ENCODE results near the gene LGALS3BP. TPM values are rescaled to one million over a fixed set of nuclear protein-coding genes. Genes with fewer than 3 reads are reported as not detected.
A peak's percentile ranks its signal among the peaks of the same experiment; 100 is the strongest.

LGALS3BP gene
- total RNA-seq, 1 donor from 2014 or later: 24.3 TPM

DNA sequence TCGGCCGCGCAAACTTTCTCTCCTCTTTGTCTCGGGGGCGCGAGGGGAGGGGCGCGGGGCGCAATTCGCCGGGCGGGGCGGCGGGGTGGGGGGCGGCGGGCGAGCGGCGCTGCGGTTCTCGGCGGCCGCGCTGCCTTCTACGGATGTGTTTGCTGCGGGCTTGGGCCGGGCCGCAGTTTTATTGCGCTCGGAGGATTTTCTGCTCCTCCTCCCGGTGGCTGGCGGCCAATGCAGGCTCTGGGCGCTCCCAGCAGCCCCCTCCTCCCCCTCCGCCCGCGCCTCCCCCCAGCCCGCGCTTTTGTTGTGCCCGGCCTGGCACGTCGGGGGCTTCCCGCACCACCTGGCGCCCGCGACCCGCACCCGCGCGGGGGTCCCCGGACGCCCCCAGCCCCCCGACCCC is 54.5 kb downstream of the LGALS3BP start, which contains the start of gene TIMP2:
TSS of gene TIMP2 (minus strand) at position 154 of the 400 bp plus-strand sequence. CDS start 299 bp downstream, outside the sequence.
- Mint-ChIP-seq H3K27me3 (ENCODE audit: low read depth) (no peaks in the 10 kb centered on the region), H3K9me3 (no peaks in the 10 kb centered on the region), H3K36me3 (ENCODE audit: low read depth) (no peaks in the 10 kb centered on the region), H3K4me3 (peak within 1 kb of the TSS; percentile 85), H3K27ac (ENCODE audit: unreplicated experiment) (no peak within 1 kb of the TSS), H3K4me1 (peaks cover 43% of the 10 kb centered on the region)
- TF ChIP-seq, protein P1, sequence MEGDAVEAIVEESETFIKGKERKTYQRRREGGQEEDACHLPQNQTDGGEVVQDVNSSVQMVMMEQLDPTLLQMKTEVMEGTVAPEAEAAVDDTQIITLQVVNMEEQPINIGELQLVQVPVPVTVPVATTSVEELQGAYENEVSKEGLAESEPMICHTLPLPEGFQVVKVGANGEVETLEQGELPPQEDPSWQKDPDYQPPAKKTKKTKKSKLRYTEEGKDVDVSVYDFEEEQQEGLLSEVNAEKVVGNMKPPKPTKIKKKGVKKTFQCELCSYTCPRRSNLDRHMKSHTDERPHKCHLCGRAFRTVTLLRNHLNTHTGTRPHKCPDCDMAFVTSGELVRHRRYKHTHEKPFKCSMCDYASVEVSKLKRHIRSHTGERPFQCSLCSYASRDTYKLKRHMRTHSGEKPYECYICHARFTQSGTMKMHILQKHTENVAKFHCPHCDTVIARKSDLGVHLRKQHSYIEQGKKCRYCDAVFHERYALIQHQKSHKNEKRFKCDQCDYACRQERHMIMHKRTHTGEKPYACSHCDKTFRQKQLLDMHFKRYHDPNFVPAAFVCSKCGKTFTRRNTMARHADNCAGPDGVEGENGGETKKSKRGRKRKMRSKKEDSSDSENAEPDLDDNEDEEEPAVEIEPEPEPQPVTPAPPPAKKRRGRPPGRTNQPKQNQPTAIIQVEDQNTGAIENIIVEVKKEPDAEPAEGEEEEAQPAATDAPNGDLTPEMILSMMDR (conservative IDR thresholded peaks at IDR 0.05): peak; percentile 61
- peak; percentile 81 for DNase-seq (ENCODE audit: low read depth, low spot score)

- H3K4me1 Mint-ChIP-seq: peaks cover 49% of the 10 kb centered on the region
- peak overlapping the region; percentile 81 for H3K4me3 Mint-ChIP-seq
- DNase-seq (ENCODE audit: low read depth, low spot score): peak; percentile 20
- H3K27me3 Mint-ChIP-seq (ENCODE audit: low read depth): no peaks in the 10 kb centered on the region
- TF ChIP-seq, protein P1 (conservative IDR thresholded peaks at IDR 0.05): no peak
- no peak overlapping the region for H3K27ac Mint-ChIP-seq (ENCODE audit: unreplicated experiment)
- H3K36me3 Mint-ChIP-seq (ENCODE audit: low read depth): no peaks in the 10 kb centered on the region
- no peaks in the 10 kb centered on the region for H3K9me3 Mint-ChIP-seq
Measured at GRCh38 chr17:78924481-78925151, 55.1 kb downstream of the LGALS3BP start.

- no peak for DNase-seq (ENCODE audit: low read depth, low spot score)
- peak overlapping the region; percentile 81 for H3K4me3 Mint-ChIP-seq
- no peaks in the 10 kb centered on the region for H3K9me3 Mint-ChIP-seq
- TF ChIP-seq, protein P1 (conservative IDR thresholded peaks at IDR 0.05): no peak
- no peaks in the 10 kb centered on the region for H3K27me3 Mint-ChIP-seq (ENCODE audit: low read depth)
- no peaks in the 10 kb centered on the region for H3K36me3 Mint-ChIP-seq (ENCODE audit: low read depth)
- H3K4me1 Mint-ChIP-seq: peaks cover 49% of the 10 kb centered on the region
- peak overlapping the region; percentile 57 for H3K27ac Mint-ChIP-seq (ENCODE audit: unreplicated experiment)
Measured at GRCh38 chr17:78923660-78924453, 55.9 kb downstream of the LGALS3BP start.

DNA sequence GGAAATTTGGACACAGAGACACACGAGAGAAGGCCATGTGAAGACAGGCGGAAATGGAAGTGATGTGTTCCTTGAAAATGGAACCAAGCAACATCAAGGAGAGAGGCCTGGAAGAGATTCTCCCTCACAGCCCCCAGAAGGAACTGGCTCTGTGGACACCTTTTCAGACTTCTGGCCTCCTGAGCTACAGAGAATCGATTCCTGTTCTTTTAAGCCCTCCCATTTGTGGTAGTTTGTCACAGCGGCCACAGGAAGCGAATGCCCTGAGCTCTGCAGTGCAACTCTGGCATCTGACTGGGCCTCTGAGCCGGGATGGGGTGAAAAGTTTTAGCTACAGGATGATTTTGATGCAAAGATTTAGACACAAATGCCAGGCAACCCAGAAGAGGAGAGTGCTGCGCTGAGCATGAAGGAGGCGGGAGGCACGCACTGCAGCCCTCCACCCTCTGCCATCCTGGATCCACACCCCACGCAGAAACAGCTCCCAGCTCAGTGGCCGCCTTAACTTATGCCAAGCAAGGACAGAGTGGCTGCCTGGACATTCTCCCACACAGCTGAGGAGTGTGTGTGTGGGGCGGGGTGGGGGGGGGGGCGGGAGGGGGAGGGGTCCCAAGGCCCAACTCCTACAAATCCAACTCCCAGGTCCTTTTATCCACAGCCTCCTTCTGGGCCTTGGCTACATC is 56.8 kb downstream of the LGALS3BP start:
- H3K4me1 Mint-ChIP-seq: peaks cover 51% of the 10 kb centered on the region

DNA sequence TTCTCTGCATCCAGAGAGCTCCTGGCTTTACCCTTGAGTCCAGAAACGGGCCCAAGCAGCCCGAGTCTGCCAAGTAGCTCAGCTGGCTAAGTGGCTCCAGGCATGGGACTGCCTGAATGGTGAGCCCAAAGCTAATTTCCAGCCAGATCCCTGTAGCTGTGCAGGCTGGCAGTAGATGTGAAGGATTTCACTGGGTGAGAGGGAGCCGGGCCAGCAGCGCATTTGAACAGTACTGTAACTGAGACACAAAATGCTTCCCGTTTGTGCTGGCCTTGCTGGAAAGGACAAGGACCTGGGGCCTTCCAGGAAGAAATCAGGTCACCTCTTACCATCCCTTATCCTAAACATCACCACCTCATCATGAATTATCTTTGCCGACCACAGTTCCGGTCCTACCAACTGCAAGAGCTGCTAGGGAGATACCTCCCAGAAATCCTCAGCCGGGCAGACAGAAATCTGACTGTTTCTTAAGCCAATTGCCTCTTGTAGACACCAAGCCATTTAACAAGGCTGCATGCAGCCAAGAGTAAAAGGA is 58.2 kb downstream of the LGALS3BP start:
- no peak for DNase-seq (ENCODE audit: low read depth, low spot score)
- no peak overlapping the region for H3K27ac Mint-ChIP-seq (ENCODE audit: unreplicated experiment)
- TF ChIP-seq, protein P1 (conservative IDR thresholded peaks at IDR 0.05): no peak
- no peaks in the 10 kb centered on the region for H3K27me3 Mint-ChIP-seq (ENCODE audit: low read depth)
- H3K9me3 Mint-ChIP-seq: no peaks in the 10 kb centered on the region
- peak overlapping the region; percentile 86 for H3K4me3 Mint-ChIP-seq
- peaks cover 59% of the 10 kb centered on the region for H3K4me1 Mint-ChIP-seq
- H3K36me3 Mint-ChIP-seq (ENCODE audit: low read depth): no peaks in the 10 kb centered on the region

More for the DNA sequence above, 56.8 kb downstream of the LGALS3BP start:
- no peak for DNase-seq (ENCODE audit: low read depth, low spot score)
- H3K27me3 Mint-ChIP-seq (ENCODE audit: low read depth): no peaks in the 10 kb centered on the region
- H3K27ac Mint-ChIP-seq (ENCODE audit: unreplicated experiment): no peak overlapping the region
- H3K36me3 Mint-ChIP-seq (ENCODE audit: low read depth): no peaks in the 10 kb centered on the region
- H3K4me3 Mint-ChIP-seq: peak overlapping the region; percentile 86
- TF ChIP-seq, protein P1 (conservative IDR thresholded peaks at IDR 0.05): no peak
- no peaks in the 10 kb centered on the region for H3K9me3 Mint-ChIP-seq
